NCI-H128 (cell line): ENCODE data around the gene LAMC1.

Experiments used
- DNase-seq: peaks from one replicate; lab custom pipeline; 2025; ENCODE audit not compliant: unreplicated experiment; lab: John Stamatoyannopoulos, UW

Gene LAMC1

GRCh38 chr1:183103147-183103546 lies 79.9 kb downstream of the LAMC1 start:
- peak; percentile 39 for DNase-seq

- DNase-seq = no peak
Measured at GRCh38 chr1:183103577-183103976, 80.4 kb downstream of the LAMC1 start.

DNA sequence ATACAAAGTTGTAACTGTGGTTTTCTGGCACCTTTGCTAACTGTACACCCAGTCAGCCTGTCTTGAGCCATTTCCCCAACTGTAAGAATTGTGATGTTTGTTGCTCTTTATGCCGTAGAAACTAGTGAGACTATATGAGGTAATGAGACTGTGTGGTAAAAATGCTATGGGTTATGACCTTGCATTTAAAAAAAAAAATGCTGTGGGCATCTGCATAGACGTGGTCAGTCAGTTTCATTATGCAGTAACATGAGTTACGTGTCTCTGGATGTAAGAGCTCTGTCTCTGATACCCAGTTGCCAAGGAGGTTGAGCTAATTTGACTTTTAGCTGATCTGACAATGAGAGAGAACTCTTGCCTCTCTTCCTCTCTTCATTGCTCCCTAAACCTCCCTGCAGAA lies 82.2 kb downstream of the LAMC1 start:
- no peak for DNase-seq

DNA sequence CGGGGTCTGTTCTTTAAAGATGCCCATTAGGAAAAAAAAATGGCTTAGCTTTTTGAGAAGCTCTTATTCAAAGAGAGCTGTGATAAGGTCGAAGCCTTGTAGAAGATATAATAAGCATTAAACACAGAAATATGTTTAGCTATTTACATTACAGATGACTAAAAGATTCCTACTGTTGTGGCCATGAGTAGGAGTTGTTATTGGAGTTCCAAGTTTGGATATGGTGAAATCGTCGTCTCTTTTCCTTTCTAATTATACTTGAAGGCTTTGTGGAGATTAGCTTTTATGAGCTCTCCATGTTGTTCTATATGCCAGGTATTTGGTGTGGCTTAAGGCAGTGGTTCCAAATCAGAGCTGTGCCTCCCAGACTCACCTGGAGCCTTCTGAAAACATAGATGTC lies 82.9 kb downstream of the LAMC1 start:
- no peak for DNase-seq

- DNase-seq = no peak
Measured at GRCh38 chr1:183106746-183107145, 83.5 kb downstream of the LAMC1 start.

DNA sequence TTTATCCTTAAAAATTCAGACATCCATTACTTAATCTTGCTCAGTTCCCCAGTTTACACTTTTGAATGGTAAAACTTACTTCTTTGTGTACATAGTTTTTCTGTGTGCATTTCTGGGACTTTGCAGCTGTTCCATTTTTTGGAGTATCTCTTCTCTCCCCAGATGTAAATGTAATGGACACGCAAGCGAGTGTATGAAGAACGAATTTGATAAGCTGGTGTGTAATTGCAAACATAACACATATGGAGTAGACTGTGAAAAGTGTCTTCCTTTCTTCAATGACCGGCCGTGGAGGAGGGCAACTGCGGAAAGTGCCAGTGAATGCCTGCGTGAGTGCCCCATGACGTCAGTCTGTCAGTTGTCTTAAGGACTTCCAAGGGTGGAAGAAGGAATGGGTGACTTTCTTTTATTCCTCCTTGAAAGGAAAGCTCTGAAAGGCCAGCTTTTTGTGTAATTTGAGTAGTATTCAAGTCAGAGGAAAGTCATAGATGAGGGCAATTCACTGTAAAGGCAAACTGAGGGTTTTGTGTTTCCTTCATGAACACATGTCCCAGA lies 87.2 kb downstream of the LAMC1 start:
- no peak for DNase-seq

GRCh38 chr1:183114441-183114840 lies 91.2 kb downstream of the LAMC1 start:
- no peak for DNase-seq

DNA sequence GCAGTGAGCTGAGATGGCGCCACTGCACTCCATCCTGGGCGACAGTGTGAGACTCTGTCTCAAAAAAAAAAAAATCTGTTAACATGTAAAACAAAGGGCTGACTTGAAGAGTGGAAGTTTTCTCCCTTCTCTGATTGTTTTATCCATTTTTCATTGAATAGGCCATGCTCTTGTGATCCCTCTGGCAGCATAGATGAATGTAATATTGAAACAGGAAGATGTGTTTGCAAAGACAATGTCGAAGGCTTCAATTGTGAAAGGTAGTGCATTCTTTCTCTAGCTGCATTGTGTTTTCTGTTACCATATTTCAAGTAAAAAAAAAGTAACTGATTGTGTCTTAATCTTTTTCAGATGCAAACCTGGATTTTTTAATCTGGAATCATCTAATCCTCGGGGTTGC lies 93.2 kb downstream of the LAMC1 start:
- no peak for DNase-seq

GRCh38 chr1:183121609-183122008 lies 98.4 kb downstream of the LAMC1 start:
- no peak for DNase-seq

- DNase-seq = no peak
Measured at GRCh38 chr1:183124259-183124658, 101.0 kb downstream of the LAMC1 start.

DNA sequence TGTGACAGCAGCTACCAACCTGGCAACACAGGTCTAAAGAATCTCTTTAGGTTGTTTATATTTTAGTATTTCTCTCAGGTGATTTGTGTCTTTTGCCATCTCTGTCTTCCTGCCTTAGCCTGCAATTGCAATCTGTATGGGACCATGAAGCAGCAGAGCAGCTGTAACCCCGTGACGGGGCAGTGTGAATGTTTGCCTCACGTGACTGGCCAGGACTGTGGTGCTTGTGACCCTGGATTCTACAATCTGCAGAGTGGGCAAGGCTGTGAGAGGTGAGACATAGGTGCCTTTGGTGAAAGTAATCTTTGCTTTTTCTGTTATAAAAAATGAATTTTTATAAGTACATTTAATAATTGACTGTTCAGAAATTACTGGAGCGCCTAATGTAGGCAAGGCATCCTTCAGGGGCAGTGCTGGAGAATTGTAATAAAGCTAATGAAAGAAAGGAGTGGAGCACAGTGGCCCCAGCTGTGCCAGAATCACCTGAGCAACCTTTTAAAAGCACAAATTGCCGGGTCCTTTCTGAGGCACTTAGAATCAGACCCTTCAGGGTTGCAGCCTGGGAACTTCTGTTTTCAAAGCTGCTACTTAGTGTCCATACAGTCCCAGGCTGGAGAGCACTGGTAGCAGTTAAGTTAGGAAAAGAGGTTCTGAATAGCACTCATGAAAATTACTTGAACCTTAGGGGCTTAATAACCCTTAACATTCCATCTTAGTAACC lies 102.2 kb downstream of the LAMC1 start:
- DNase-seq = no peak

GRCh38 chr1:183126000-183126366 lies 102.8 kb downstream of the LAMC1 start:
- no peak for DNase-seq

DNA sequence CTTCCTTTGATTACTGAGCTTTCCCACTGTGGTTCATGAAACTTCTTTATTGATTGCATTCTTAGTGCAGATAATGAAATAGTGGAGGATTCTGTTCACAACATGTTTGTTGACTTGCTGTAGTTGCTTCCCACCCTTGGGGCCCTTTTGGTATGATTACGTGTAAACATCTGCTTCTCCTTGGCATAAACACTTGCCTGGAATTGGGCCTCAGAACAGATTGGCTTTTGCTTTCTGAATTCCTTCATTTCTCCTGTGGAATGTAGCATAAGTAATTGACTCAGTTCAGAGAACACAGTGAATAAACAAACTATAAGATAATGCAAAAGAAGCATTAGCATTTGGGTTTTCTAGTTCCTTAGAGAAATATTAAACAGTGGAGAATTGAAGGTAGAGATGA lies 103.3 kb downstream of the LAMC1 start:
- no peak for DNase-seq

GRCh38 chr1:183129921-183130690 lies 106.9 kb downstream of the LAMC1 start:
- no peak for DNase-seq

- no peak for DNase-seq
Measured at GRCh38 chr1:183131166-183131565, 107.9 kb downstream of the LAMC1 start.

GRCh38 chr1:183135336-183135735 lies 112.1 kb downstream of the LAMC1 start:
- no peak for DNase-seq

DNA sequence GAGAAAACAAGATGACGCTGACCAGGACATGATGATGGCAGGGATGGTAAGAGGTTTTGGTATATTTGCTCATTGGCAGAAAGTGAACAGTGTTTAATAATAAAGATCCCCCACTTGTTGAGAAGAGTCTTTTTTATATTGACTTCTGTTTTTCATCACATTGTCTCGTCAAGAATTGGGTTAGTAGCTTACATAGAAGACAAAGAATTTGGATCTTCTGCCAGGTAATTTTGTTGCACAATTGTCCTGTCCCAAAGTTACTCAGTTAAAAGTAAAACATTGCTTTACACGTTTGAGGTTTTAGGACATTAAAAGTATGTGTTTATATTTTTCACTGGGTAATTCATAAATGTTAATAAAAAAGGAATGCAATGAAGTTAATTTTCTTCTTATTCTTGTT lies 114.6 kb downstream of the LAMC1 start:
- no peak for DNase-seq

GRCh38 chr1:183138301-183138700 lies 115.1 kb downstream of the LAMC1 start:
- no peak for DNase-seq

GRCh38 chr1:183139281-183139942 lies 116.2 kb downstream of the LAMC1 start:
- no peak for DNase-seq

- DNase-seq = no peak
Measured at GRCh38 chr1:183140633-183141032, 117.4 kb downstream of the LAMC1 start.

DNA sequence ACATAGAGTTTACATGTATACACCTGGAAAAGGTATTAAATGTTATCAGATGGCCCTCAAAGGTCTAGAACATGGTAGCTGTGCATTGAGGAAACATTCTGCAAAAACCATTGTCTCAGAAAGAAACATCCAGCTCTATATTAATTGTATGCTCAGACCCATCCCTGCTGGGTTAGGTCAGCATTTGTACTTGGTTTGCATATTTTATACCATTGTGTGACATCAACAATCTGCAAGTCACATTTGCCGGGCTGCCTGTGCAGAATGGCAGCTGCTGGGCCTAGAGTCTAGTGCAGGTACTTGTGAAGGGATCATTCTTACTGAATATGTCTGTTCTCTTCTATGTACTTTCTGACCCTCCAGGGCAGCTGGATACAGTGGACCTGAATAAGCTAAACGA lies 119.0 kb downstream of the LAMC1 start:
- no peak for DNase-seq
